ENCODE results near the gene MT1A.
A peak's percentile ranks its signal among the peaks of the same experiment; 100 is the strongest.
"Not testable (repeated sequence)": the region's sequence is repeated elsewhere in the genome, so short reads cannot be mapped to it uniquely, and the experiment has no call there.

MT1A gene

DNA sequence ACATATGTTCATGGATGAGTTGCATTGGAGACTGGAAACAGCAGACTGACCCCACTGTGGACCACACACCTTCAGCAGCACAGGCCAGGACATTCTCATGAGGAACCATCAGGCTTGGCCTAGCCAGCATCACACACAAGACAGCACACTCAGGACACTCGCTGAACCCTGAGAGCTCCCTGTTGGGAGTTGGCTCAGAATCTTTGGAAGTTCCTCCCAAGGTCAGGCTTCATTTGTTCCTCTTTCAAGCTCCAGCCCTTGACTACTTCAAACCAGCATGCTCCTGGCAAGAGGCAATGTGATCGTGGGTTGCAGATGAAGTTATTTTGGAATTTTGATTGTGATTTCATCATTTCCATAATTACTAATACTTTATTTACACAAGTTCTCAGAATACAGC lies 33.2 kb downstream of the MT1A start:
- peaks cover 96% of the 10 kb centered on the region for H3K27me3 Mint-ChIP-seq

DNA sequence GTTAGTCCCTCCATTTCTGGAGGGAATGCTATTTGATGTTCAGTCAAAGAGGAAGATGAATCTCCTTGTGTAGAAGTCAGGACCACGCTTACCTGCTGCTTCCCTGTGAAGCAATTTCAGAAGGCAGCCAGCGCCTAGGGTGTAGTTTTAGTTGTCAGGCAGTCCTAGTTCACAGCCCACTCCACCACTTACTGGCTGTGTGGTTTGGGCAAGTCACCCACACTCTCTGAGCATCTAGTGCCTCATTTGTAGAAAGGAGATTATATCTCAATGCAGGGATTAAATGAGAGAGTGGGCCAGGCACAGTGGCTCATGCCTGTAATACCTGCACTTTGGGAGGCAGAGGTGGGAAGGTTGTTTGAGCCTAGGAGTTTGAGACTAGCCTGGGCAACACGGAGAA lies 33.7 kb downstream of the MT1A start:
- not testable (repeated sequence) for H3K27ac Mint-ChIP-seq (ENCODE audit: low read depth); H3K4me3 Mint-ChIP-seq; H3K9me3 Mint-ChIP-seq; DNase-seq (ENCODE audit: low spot score in 2 of 2); H3K36me3 Mint-ChIP-seq (ENCODE audit: insufficient read depth); ATAC-seq (replicated peaks; ENCODE audit: extremely low read depth, poor library complexity, severe bottlenecking)
- H3K4me1 Mint-ChIP-seq: peaks cover 17% of the 10 kb centered on the region
- H3K27me3 Mint-ChIP-seq: peaks cover 93% of the 10 kb centered on the region

More for the DNA sequence above, 33.2 kb downstream of the MT1A start:
- H3K4me3 Mint-ChIP-seq; H3K27ac Mint-ChIP-seq (ENCODE audit: low read depth); H3K9me3 Mint-ChIP-seq; DNase-seq (ENCODE audit: low spot score in 2 of 2); H3K36me3 Mint-ChIP-seq (ENCODE audit: insufficient read depth); ATAC-seq (replicated peaks; ENCODE audit: extremely low read depth, poor library complexity, severe bottlenecking): not testable (repeated sequence)
- peaks cover 17% of the 10 kb centered on the region for H3K4me1 Mint-ChIP-seq

DNA sequence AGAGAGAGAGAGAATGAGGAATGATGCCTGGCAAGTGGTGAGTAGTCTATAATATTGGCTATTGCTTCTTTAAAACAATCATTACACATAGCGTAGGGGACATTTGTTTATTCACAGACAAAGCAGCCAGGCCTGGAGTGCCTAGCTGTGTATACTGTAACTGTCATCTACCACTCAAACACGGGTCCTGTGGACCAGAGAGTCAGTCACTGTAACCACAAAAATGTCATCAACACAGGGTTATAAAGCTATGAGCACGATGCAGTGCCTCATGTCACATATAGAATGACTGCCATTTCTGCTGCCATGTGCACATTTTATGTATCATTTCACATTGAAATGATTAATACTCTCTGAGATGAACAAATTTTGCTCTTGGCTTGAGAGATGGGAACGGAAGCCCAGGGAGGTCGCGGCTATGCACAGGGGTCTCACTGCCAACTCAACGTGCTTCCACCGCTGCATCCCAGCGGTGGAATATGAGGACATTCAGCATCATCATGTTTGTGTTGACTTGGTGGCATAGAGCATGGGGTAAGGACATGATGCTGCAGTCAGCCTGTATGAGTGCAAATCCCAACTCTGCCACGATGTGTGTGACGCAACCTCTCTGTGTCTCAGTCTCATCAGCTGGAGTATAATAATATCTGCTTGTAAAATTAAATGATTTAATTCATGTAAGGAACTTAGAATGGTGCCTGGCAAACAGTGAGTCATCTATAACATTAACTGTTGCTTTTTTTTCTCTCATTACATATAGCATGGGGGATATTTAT lies 34.5 kb downstream of the MT1A start:
- H3K27ac Mint-ChIP-seq (ENCODE audit: low read depth): no peak overlapping the region
- no peak for ATAC-seq (replicated peaks; ENCODE audit: extremely low read depth, poor library complexity, severe bottlenecking)
- H3K4me1 Mint-ChIP-seq: peaks cover 17% of the 10 kb centered on the region
- no peaks in the 10 kb centered on the region for H3K36me3 Mint-ChIP-seq (ENCODE audit: insufficient read depth)
- H3K9me3 Mint-ChIP-seq: no peaks in the 10 kb centered on the region
- H3K4me3 Mint-ChIP-seq: no peak overlapping the region
- peaks cover 85% of the 10 kb centered on the region for H3K27me3 Mint-ChIP-seq
- DNase-seq (ENCODE audit: low spot score in 2 of 2): no peak

DNA sequence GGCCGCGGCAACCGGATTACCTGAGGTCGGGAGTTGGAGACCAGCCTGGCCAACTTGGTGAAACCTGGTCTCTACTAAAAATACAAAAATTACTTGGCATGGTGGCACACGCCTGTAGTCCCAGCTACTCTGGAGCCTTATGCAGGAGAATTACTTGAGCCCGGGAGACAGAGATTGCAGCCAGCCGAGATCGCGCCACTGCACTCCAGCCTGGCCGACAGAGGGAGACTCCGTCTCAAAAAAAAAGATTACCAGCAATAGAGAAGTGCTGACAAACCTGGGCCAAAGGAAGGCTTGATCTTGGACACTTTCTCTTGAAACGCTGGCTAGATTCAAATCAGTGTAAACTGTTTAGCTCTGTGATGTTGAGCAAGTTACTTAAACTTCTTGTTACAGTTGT lies 35.5 kb downstream of the MT1A start:
- DNase-seq (ENCODE audit: low spot score in 2 of 2) (no peak), ATAC-seq (replicated peaks; ENCODE audit: extremely low read depth, poor library complexity, severe bottlenecking) (no peak)
- Mint-ChIP-seq H3K4me1 (peaks cover 11% of the 10 kb centered on the region), H3K4me3 (no peak overlapping the region), H3K27me3 (peaks cover 75% of the 10 kb centered on the region), H3K9me3 (no peaks in the 10 kb centered on the region), H3K36me3 (ENCODE audit: insufficient read depth) (no peaks in the 10 kb centered on the region), H3K27ac (ENCODE audit: low read depth) (no peak overlapping the region)

DNA sequence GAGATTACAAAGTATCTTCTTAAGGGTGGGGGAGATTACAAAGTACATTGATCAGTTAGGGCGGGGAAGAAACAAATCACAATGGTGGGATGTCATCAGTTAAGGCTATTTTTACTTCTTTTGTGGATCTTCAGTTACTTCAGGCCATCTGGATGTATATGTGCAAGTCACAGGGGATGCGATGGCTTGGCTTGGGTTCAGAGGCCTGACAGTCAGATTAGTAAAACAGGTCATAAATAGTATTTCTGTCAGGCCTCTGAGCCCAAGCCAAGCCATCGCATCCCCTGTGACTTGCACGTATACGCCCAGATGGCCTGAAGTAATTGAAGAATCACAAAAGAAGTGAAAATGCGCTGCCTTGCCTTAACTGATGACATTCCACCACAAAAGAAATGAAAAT lies 36.1 kb downstream of the MT1A start:
- H3K27ac Mint-ChIP-seq (ENCODE audit: low read depth); H3K4me3 Mint-ChIP-seq; H3K36me3 Mint-ChIP-seq (ENCODE audit: insufficient read depth); ATAC-seq (replicated peaks; ENCODE audit: extremely low read depth, poor library complexity, severe bottlenecking); DNase-seq (ENCODE audit: low spot score in 2 of 2); H3K9me3 Mint-ChIP-seq: not testable (repeated sequence)
- Mint-ChIP-seq H3K27me3 (peaks cover 69% of the 10 kb centered on the region), H3K4me1 (peaks cover 11% of the 10 kb centered on the region)

DNA sequence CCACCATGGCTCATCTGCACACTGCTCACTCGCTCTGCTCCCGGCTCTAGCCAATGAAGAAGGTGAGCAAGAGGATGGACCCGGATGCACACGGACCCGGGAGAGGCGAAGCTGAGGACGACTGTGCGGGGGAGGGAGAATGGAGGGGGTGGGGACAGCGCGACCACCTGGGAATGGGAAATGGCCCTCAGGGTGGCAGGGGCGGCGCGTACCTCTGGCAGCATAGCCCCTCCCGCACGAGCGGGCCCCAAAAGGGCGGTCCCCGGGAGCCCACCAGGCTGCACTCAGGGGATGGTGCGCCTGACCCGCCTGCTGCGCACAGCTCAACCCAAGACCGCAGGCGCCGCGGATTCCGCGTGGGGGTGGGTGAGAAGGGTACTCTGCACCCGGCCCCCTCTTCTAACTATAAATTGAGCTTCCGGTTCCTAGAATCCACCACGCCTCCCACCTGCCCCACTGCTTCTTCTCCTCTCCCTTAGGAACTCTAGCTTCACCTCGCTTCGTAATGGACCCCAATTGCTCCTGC lies 37.3 kb downstream of the MT1A start:
- DNase-seq (ENCODE audit: low spot score in 2 of 2) (no peak), ATAC-seq (replicated peaks; ENCODE audit: extremely low read depth, poor library complexity, severe bottlenecking) (peak; percentile 73)
- no peak overlapping the region for H3K27ac Mint-ChIP-seq (ENCODE audit: low read depth)

DNA sequence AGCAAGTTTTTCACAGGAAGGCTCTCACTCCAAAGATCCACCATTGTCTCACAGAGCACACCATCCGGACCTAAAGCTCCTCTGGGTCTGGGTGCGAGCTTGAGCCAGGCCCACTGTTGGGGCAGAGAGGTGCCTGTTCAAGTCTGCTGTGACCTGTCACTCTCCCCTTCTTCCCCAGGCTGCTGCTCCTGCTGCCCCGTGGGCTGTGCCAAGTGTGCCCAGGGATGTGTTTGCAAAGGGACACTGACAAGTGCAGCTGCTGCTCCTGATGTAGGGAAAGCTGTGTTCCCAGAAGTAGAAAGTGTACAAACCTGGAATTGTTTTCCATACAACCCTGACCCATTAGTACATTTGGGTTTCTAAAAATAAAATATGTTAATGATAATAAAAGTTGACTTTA lies 39.0 kb downstream of the MT1A start:
- H3K9me3 Mint-ChIP-seq: no peaks in the 10 kb centered on the region
- peaks cover 8% of the 10 kb centered on the region for H3K36me3 Mint-ChIP-seq (ENCODE audit: insufficient read depth)
- H3K27ac Mint-ChIP-seq (ENCODE audit: low read depth): no peak overlapping the region
- H3K4me3 Mint-ChIP-seq: no peak overlapping the region
- DNase-seq (ENCODE audit: low spot score in 2 of 2) (no peak), ATAC-seq (replicated peaks; ENCODE audit: extremely low read depth, poor library complexity, severe bottlenecking) (no peak)
- H3K27me3 Mint-ChIP-seq: peaks cover 40% of the 10 kb centered on the region
- peaks cover 16% of the 10 kb centered on the region for H3K4me1 Mint-ChIP-seq

More for the DNA sequence above, 37.3 kb downstream of the MT1A start:
- peaks cover 57% of the 10 kb centered on the region for H3K27me3 Mint-ChIP-seq
- peaks cover 7% of the 10 kb centered on the region for H3K4me1 Mint-ChIP-seq
- H3K9me3 Mint-ChIP-seq: no peaks in the 10 kb centered on the region
- H3K4me3 Mint-ChIP-seq: peak overlapping the region; percentile 63
- no peaks in the 10 kb centered on the region for H3K36me3 Mint-ChIP-seq (ENCODE audit: insufficient read depth)

DNA sequence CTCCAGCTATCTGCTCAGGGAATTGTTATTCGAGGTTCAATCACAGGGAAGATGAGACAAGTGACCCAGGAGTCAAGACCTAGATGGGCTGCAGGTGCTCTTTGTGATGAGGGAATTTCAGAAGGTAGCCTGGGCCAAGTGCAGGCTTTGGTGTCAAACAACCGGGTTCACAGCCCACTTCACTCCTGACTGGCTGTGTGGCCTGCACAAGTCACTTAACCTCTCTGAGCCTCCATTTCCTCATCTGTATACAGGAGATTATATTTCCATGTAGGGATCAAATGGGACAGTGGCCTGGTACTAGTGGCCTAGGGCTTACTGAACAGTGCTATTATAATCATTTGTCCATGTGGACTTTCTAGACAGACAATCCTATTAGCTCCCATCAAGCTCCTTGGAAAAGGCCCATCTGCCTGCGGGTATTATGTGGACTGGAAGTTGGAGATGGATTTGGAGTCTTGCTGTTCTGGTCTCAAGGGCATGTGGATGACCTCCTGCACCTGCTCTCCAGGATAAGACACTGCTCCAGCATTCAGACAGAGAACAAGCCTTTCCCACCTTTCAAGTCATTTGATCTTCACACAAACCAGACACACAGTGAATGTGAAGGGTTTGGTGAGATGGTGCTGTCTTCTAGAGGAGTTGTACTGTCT lies 40.7 kb downstream of the MT1A start:
- ATAC-seq (replicated peaks; ENCODE audit: extremely low read depth, poor library complexity, severe bottlenecking) (no peak), DNase-seq (ENCODE audit: low spot score in 2 of 2) (no peak)
- Mint-ChIP-seq H3K9me3 (no peaks in the 10 kb centered on the region), H3K27ac (ENCODE audit: low read depth) (no peak overlapping the region), H3K4me1 (peaks cover 28% of the 10 kb centered on the region), H3K36me3 (ENCODE audit: insufficient read depth) (peaks cover 12% of the 10 kb centered on the region), H3K4me3 (no peak overlapping the region), H3K27me3 (peaks cover 23% of the 10 kb centered on the region)

DNA sequence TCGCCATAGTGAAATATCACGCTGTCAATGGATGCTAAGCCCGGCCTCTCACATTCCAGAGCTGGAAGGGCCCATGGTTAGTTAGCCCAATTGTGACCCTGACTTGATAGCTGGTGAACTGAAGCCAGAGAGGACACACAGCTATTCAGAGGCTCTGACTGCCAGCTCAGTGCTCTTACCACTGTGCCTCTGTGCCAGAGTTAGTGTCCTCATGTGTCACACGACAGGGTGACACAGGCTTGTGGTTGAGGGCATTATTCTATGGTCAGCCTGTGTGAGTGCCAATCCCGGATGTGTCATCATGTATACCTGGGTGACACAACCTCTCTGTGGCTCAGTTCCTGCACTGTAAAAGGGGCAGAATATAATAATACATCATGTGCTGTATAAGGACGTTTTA lies 41.4 kb downstream of the MT1A start:
- Mint-ChIP-seq H3K27ac (ENCODE audit: low read depth) (no peak overlapping the region), H3K9me3 (no peaks in the 10 kb centered on the region), H3K36me3 (ENCODE audit: insufficient read depth) (peaks cover 12% of the 10 kb centered on the region), H3K4me3 (no peak overlapping the region), H3K4me1 (peaks cover 29% of the 10 kb centered on the region), H3K27me3 (peaks cover 17% of the 10 kb centered on the region)
- ATAC-seq (replicated peaks; ENCODE audit: extremely low read depth, poor library complexity, severe bottlenecking) (no peak), DNase-seq (ENCODE audit: low spot score in 2 of 2) (no peak)

DNA sequence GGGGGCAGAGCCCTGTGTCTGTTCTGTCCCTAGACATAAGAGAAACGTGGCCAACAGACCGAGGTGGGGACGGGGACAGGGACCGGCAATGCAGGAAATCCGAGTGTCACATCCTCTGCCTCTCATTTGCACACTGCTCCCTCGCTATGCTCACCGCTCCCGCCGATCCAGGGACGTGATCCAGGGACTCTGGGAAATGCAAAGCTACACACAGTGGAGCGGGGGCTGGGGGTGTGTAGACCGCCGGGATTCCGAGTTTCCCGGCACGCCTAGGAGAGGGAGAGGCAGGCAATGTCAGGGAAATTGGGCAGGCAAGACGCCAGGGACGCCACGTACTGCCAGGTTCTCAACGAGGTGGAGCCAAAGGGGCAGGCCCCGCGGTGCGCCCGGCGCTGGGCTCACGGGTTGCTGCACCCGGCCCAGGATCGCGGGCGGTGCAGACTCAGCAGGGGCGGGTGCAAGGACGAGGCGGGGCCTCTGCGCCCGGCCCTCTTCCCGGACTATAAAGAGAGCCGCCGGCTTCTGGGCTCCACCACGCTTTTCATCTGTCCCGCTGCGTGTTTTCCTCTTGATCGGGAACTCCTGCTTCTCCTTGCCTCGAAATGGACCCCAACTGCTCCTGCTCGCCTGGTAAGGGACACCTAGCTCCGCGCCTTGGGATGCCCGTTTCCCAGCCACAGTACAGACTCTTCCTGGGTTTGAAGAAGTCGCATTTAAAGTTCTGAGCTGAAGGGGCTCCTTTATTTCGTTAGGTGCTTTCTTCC lies 43.7 kb downstream of the MT1A start, which contains the start of gene MT1X:
MT1X (plus strand) TSS at position 532 of the 764 bp plus-strand sequence; CDS start at position 603, 71 bp downstream.
- Mint-ChIP-seq H3K36me3 (ENCODE audit: insufficient read depth) (peaks cover 12% of the 10 kb centered on the region), H3K4me3 (peak within 1 kb of the TSS; percentile 93), H3K27ac (ENCODE audit: low read depth) (peak within 1 kb of the TSS; percentile 92), H3K4me1 (peaks cover 23% of the 10 kb centered on the region), H3K27me3 (no peaks in the 10 kb centered on the region), H3K9me3 (no peaks in the 10 kb centered on the region)
- ATAC-seq (replicated peaks; ENCODE audit: extremely low read depth, poor library complexity, severe bottlenecking) (peak; percentile 99), DNase-seq (ENCODE audit: low spot score in 2 of 2) (peak; percentile 80 to 82)

DNA sequence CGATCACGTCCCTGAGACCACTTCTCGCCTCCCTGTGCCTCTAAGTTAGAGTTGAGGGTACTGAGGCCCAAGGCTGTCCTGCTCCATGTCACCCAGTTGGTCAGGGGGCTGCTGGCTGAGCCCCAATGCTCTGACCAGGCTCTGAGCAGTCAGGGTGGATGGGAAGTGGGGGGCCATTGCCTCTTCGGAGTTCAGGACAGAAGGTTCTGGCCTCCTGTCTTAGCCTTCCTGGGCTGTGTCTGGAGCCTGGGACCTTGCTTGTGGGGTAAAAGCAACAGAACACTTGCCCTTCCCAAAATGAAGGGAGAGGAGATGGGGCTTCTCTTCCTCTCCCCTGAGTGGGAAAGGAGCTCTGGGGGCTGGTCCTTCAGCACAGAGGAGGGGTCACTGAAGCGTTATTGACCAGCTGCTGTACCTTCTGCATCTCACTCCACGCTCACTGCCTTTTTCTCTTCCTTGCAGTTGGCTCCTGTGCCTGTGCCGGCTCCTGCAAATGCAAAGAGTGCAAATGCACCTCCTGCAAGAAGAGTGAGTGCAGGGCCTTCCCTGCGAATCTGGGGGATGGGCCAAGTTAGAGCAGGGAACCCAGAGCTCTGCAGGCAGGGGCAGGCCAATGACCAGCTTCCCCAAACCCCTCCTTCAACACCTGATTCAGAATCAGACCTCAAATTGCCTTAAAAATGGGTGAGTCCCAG lies 44.4 kb downstream of the MT1A start:
- peaks cover 12% of the 10 kb centered on the region for H3K36me3 Mint-ChIP-seq (ENCODE audit: insufficient read depth)
- H3K27me3 Mint-ChIP-seq: no peaks in the 10 kb centered on the region
- peaks cover 23% of the 10 kb centered on the region for H3K4me1 Mint-ChIP-seq
- ATAC-seq (replicated peaks; ENCODE audit: extremely low read depth, poor library complexity, severe bottlenecking): peak; percentile 9
- peak overlapping the region; percentile 92 for H3K27ac Mint-ChIP-seq (ENCODE audit: low read depth)
- DNase-seq (ENCODE audit: low spot score in 2 of 2): no peak
- peak overlapping the region; percentile 93 for H3K4me3 Mint-ChIP-seq
- H3K9me3 Mint-ChIP-seq: no peaks in the 10 kb centered on the region
